OCI-LY3 (cell line): ENCODE data around the gene GDPD4.

Experiments
- H2AFZ ChIP-seq: fragments of 200-600, 300-600 bp; shearing (Covaris generic); 2 replicates; pipeline ENCODE4 v1.6.0; 2014; ENCODE audit warnings: antibody characterized with exemption, low read depth, low read length
- H3K27ac ChIP-seq: fragments of 200-600, 300-600 bp; sonication (generic); 2 replicates; pipeline ENCODE4 v1.5.1; 2014; ENCODE audit warnings: mild to moderate bottlenecking, low read length, moderate library complexity, mixed read lengths
- H3K27me3 ChIP-seq: fragments of 200-600, 300-600 bp; sonication (generic); 2 replicates; pipeline ENCODE4 v1.6.1; 2014; ENCODE audit warnings: low read depth, low read length, mixed read lengths
- H3K36me3 ChIP-seq: fragments of 200-600, 300-600 bp; sonication (generic); replicated peaks from 2 replicates; pipeline ENCODE3; 2014; ENCODE audit warnings: low read depth, low read length, mixed read lengths
- H3K4me1 ChIP-seq: fragments of 300-600, 200-600 bp; sonication (generic); 2 replicates; pipeline ENCODE4 v1.6.1; 2014; ENCODE audit warnings: low read length, mixed read lengths
- H3K4me2 ChIP-seq: fragments of 200-600, 300-600 bp; sonication (generic); 2 replicates; pipeline ENCODE4 v1.6.1; 2014; ENCODE audit warnings: low read length, mixed read lengths
- H3K4me3 ChIP-seq: fragments of 300-600, 200-600 bp; sonication (generic); 2 replicates; pipeline ENCODE4 v1.5.1; 2014; ENCODE audit warnings: antibody characterized with exemption, mild to moderate bottlenecking, low read length, moderate library complexity
- H3K79me2 ChIP-seq: fragments of 300-600, 200-600 bp; shearing (Covaris generic); 2 replicates; pipeline ENCODE4 v1.6.1; 2014; ENCODE audit warnings: mild to moderate bottlenecking, low read length, mixed read lengths
- H3K9ac ChIP-seq: fragments of 300-600, 200-600 bp; shearing (Covaris generic); 2 replicates; pipeline ENCODE4 v1.6.0; 2014; ENCODE audit warnings: mild to moderate bottlenecking, low read length, moderate library complexity
- H3K9me3 ChIP-seq: fragments of 200-600, 300-600 bp; shearing (Covaris generic); 2 replicates; pipeline ENCODE4 v1.6.1; 2014; ENCODE audit warnings: low read length, mixed read lengths; ENCODE audit not compliant: insufficient read depth
- H4K20me1 ChIP-seq: fragments of 200-600, 300-600 bp; sonication (generic); 2 replicates; pipeline ENCODE4 v1.6.1; 2016; ENCODE audit warnings: low read length, mixed read lengths; ENCODE audit not compliant: insufficient read depth
- EZH2phosphoT487 ChIP-seq: fragments of 200-600 bp; shearing (Covaris generic); IDR thresholded peaks from 2 replicates; pipeline ENCODE4 v1.6.1; 2018; ENCODE audit warnings: antibody characterized with exemption, mixed run types, low read depth
- TF ChIP-seq, protein P1 (sequence below): fragments of 200-600, 300-600 bp; sonication (generic); IDR thresholded peaks from 2 replicates; pipeline ENCODE4 v1.5.1; 2014; ENCODE audit warnings: antibody characterized with exemption, low read length, low read depth

The GDPD4 gene

DNA sequence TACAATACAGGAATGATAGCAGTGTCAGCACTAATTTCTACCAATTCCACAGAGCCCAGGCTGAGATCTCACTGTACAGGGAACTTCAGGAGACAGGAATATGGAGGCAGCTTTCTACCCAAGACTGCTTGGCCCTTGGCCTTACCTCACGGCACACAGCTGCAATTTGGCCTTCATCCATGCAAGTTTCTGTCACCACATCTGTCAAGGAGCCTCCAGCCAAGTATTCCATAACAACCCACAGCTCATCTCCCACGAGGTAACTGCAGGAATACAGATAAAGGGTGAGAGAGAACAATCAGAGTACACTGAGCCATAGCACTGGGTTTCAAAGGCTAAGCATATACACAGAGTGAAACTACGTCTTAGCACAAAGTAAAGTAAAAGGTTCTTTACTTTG, 39.0 kb upstream of the GDPD4 start:
- Histone ChIP-seq H3K4me2 (no peak overlapping the region), H3K9ac (no peak overlapping the region), H3K27ac (no peak overlapping the region), H3K4me3 (no peak overlapping the region), H4K20me1 (no peaks in the 10 kb centered on the region), H3K4me1 (no peaks in the 10 kb centered on the region), H2AFZ (no peak overlapping the region), H3K36me3 (peaks cover 33% of the 10 kb centered on the region), H3K79me2 (no peaks in the 10 kb centered on the region), H3K9me3 (no peaks in the 10 kb centered on the region), H3K27me3 (no peaks in the 10 kb centered on the region)
- TF ChIP-seq, protein P1, sequence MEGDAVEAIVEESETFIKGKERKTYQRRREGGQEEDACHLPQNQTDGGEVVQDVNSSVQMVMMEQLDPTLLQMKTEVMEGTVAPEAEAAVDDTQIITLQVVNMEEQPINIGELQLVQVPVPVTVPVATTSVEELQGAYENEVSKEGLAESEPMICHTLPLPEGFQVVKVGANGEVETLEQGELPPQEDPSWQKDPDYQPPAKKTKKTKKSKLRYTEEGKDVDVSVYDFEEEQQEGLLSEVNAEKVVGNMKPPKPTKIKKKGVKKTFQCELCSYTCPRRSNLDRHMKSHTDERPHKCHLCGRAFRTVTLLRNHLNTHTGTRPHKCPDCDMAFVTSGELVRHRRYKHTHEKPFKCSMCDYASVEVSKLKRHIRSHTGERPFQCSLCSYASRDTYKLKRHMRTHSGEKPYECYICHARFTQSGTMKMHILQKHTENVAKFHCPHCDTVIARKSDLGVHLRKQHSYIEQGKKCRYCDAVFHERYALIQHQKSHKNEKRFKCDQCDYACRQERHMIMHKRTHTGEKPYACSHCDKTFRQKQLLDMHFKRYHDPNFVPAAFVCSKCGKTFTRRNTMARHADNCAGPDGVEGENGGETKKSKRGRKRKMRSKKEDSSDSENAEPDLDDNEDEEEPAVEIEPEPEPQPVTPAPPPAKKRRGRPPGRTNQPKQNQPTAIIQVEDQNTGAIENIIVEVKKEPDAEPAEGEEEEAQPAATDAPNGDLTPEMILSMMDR = no peak
- TF ChIP-seq EZH2phosphoT487 = no peak

DNA sequence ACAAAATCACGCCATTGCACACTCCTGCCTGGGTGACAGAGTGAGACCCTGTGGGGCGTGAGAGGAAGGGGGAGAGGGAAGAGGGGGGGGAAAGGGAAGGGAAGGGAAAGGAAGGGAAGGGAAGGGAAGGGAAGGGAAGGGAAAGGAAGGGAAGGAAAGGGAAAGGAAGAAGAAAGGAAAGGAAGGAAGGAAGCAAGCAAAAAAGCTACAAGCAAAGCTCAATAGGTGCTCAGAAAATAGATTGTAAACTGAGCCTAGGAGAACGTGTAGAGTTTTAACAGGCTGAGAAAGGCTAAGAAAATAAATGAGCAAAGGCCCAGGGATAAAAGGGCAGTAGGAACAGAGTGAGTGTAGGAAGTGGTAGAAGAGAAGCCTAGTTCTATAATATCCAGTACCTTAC, 30.8 kb upstream of the GDPD4 start:
- no peak for TF ChIP-seq EZH2phosphoT487
- TF ChIP-seq, protein P1 = no peak
- Histone ChIP-seq H2AFZ (no peak overlapping the region), H3K9me3 (no peaks in the 10 kb centered on the region), H3K4me2 (no peak overlapping the region), H4K20me1 (no peaks in the 10 kb centered on the region), H3K27me3 (no peaks in the 10 kb centered on the region), H3K4me1 (no peaks in the 10 kb centered on the region), H3K79me2 (no peaks in the 10 kb centered on the region), H3K27ac (no peak overlapping the region), H3K4me3 (no peak overlapping the region), H3K9ac (no peak overlapping the region), H3K36me3 (peaks cover 19% of the 10 kb centered on the region)

GRCh38 chr11:77325159-77325558, 23.7 kb upstream of the GDPD4 start:
- Histone ChIP-seq H3K4me3 (no peak overlapping the region), H3K27ac (no peak overlapping the region), H3K27me3 (no peaks in the 10 kb centered on the region), H2AFZ (no peak overlapping the region), H3K36me3 (peaks cover 26% of the 10 kb centered on the region), H3K79me2 (no peaks in the 10 kb centered on the region), H4K20me1 (no peaks in the 10 kb centered on the region), H3K4me2 (no peak overlapping the region), H3K9me3 (no peaks in the 10 kb centered on the region), H3K9ac (no peak overlapping the region), H3K4me1 (no peaks in the 10 kb centered on the region)
- TF ChIP-seq EZH2phosphoT487 = no peak
- TF ChIP-seq, protein P1 = no peak

DNA sequence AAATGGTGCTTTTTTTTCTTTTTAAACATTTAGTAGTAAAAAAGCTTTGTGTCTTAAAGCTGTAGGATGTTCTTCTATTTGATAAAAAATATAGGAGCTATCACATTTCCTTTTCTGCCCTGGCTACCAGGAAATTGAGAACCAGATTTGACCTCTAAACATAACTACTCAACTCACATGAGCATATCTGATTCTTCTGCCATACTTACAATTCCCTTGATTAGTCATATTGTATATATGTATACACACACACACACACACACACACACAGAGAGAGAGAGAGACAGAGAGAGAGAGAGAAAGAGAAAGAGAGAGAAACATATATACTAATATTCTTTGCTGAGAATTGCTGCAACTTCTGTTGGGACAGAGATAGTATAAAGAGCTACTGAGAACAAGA, 23.0 kb upstream of the GDPD4 start:
- H3K27ac ChIP-seq = no peak overlapping the region
- H3K4me3 ChIP-seq = no peak overlapping the region
- H3K36me3 ChIP-seq = peaks cover 26% of the 10 kb centered on the region
- H4K20me1 ChIP-seq = no peaks in the 10 kb centered on the region
- H3K27me3 ChIP-seq = no peaks in the 10 kb centered on the region
- H3K9me3 ChIP-seq = no peaks in the 10 kb centered on the region
- H3K4me2 ChIP-seq = no peak overlapping the region
- no peaks in the 10 kb centered on the region for H3K79me2 ChIP-seq
- no peak overlapping the region for H3K9ac ChIP-seq
- no peak for TF ChIP-seq EZH2phosphoT487
- TF ChIP-seq, protein P1 = no peak
- H3K4me1 ChIP-seq = no peaks in the 10 kb centered on the region
- no peak overlapping the region for H2AFZ ChIP-seq
